H9 (cell line): Measurements from ENCODE around the gene KIAA1549. TPM values are rescaled to one million over a fixed set of nuclear protein-coding genes. Genes with fewer than 3 reads are reported as not detected.

Experiments used
- DNase-seq: peaks from one replicate; pipeline ENCODE4 v3.0.0-alpha.2; 2017
- H2AFZ ChIP-seq: one replicate; pipeline ENCODE4 v1.6.1; 2013; ENCODE audit warnings: mild to moderate bottlenecking, low read length, control low read depth, moderate library complexity
- H2AK5ac ChIP-seq: 2 replicates; pipeline ENCODE4 v1.6.1; 2013; ENCODE audit warnings: low read length, control low read depth, mixed read lengths; ENCODE audit not compliant: insufficient read length
- H2BK120ac ChIP-seq: one replicate; pipeline ENCODE4 v1.6.1; 2013; ENCODE audit warnings: low read depth, mild to moderate bottlenecking, low read length, control low read depth, inconsistent platforms; ENCODE audit not compliant: poor library complexity, severe bottlenecking
- H2BK12ac ChIP-seq: 2 replicates; pipeline ENCODE4 v1.6.1; 2013; ENCODE audit warnings: low read length, control low read depth, mixed read lengths, low read depth; ENCODE audit not compliant: insufficient read length
- H2BK15ac ChIP-seq: 2 replicates; pipeline ENCODE4 v1.6.1; 2013; ENCODE audit warnings: low read depth, low read length, control low read depth
- H2BK20ac ChIP-seq: one replicate; pipeline ENCODE4 v1.6.1; 2013; ENCODE audit warnings: low read depth, mild to moderate bottlenecking, low read length, control low read depth, inconsistent platforms; ENCODE audit not compliant: poor library complexity, severe bottlenecking
- H2BK5ac ChIP-seq: 2 replicates; pipeline ENCODE4 v1.6.1; 2013; ENCODE audit warnings: low read length, control low read depth, mixed read lengths; ENCODE audit not compliant: insufficient read length
- H3K14ac ChIP-seq: 2 replicates; pipeline ENCODE4 v1.6.1; 2013; ENCODE audit warnings: low read length, control low read depth; ENCODE audit not compliant: insufficient read depth
- H3K18ac ChIP-seq: 2 replicates; pipeline ENCODE4 v1.6.1; 2013; ENCODE audit warnings: low read depth, mild to moderate bottlenecking, mixed read lengths, low read length, control low read depth; ENCODE audit not compliant: insufficient read length
- H3K23ac ChIP-seq: 2 replicates; pipeline ENCODE4 v1.6.1; 2013; ENCODE audit warnings: low read length, control low read depth, mixed read lengths, low read depth; ENCODE audit not compliant: insufficient read length
- H3K23me2 ChIP-seq: 2 replicates; pipeline ENCODE4 v1.6.1; 2013; ENCODE audit warnings: low read depth, mild to moderate bottlenecking, mixed read lengths, low read length, control low read depth; ENCODE audit not compliant: insufficient read length, poor library complexity, severe bottlenecking
- H3K27ac ChIP-seq: 2 replicates; pipeline ENCODE4 v1.5.1; 2013; ENCODE audit warnings: low read length, control low read depth, mixed read lengths, low read depth; ENCODE audit not compliant: insufficient read length
- H3K27me3 ChIP-seq: 2 replicates; pipeline ENCODE4 v1.6.1; 2013; ENCODE audit warnings: low read length, control low read depth, inconsistent platforms; ENCODE audit not compliant: insufficient read depth
- H3K4ac ChIP-seq: 2 replicates; pipeline ENCODE4 v1.6.1; 2013; ENCODE audit warnings: low read depth, mild to moderate bottlenecking, control low read depth, inconsistent platforms, low read length, moderate library complexity
- H3K4me1 ChIP-seq: 2 replicates; pipeline ENCODE4 v1.6.1; 2013; ENCODE audit warnings: low read length, control low read depth, inconsistent platforms; ENCODE audit not compliant: insufficient read depth
- H3K4me2 ChIP-seq: 2 replicates; pipeline ENCODE4 v1.6.1; 2013; ENCODE audit warnings: low read length, control low read depth, mixed read lengths; ENCODE audit not compliant: insufficient read length, insufficient read depth
- H3K56ac ChIP-seq: 2 replicates; pipeline ENCODE4 v1.6.1; 2013; ENCODE audit warnings: low read depth, mild to moderate bottlenecking, mixed read lengths, low read length, control low read depth; ENCODE audit not compliant: insufficient read length
- H3K79me1 ChIP-seq: 2 replicates; pipeline ENCODE4 v1.6.1; 2013; ENCODE audit warnings: low read depth, mild to moderate bottlenecking, moderate library complexity, low read length, control low read depth, inconsistent platforms; ENCODE audit not compliant: insufficient read depth, poor library complexity, severe bottlenecking
- H3K79me2 ChIP-seq: 2 replicates; pipeline ENCODE4 v1.6.1; 2013; ENCODE audit warnings: low read length, control low read depth, inconsistent platforms; ENCODE audit not compliant: insufficient read depth
- H3K9ac ChIP-seq: 2 replicates; pipeline ENCODE4 v1.6.1; 2013; ENCODE audit warnings: low read length, control low read depth, mixed read lengths; ENCODE audit not compliant: insufficient read length; ENCODE audit errors: extremely low read depth
- H3K9me3 ChIP-seq: one replicate; pipeline ENCODE4 v1.6.1; 2013; ENCODE audit warnings: low read depth, low read length, inconsistent platforms; ENCODE audit not compliant: control insufficient read depth
- H3T11ph ChIP-seq: one replicate; pipeline ENCODE4 v1.6.1; 2013; ENCODE audit warnings: mild to moderate bottlenecking, low read length, control low read depth, inconsistent platforms
- H4K20me1 ChIP-seq: one replicate; pipeline ENCODE4 v1.6.1; 2013; ENCODE audit not compliant: control insufficient read depth, insufficient read length, insufficient read depth
- H4K5ac ChIP-seq: 2 replicates; pipeline ENCODE4 v1.6.1; 2013; ENCODE audit warnings: low read depth, mild to moderate bottlenecking, mixed read lengths, low read length, control low read depth; ENCODE audit not compliant: insufficient read length
- H4K8ac ChIP-seq: replicated peaks from 2 replicates; pipeline ENCODE4 v1.6.1; 2013; ENCODE audit warnings: low read length, control low read depth, mixed read lengths, low read depth; ENCODE audit not compliant: insufficient read length
- H4K91ac ChIP-seq: 2 replicates; pipeline ENCODE4 v1.6.1; 2013; ENCODE audit warnings: low read depth, mild to moderate bottlenecking, moderate library complexity, mixed read lengths, low read length, control low read depth; ENCODE audit not compliant: insufficient read length
- H3K27ac Mint-ChIP-seq, 3 experiments: 2 replicates in 2 of 3; 3 replicates in 1 of 3; pipeline ENCODE4 v1.8.0; 2020 to 2021; ENCODE audit warnings: mixed read lengths in 3 of 3, mild to moderate bottlenecking in 1 of 3, moderate library complexity in 1 of 3
- H3K27me3 Mint-ChIP-seq: 2 replicates; pipeline ENCODE4 v1.8.0; 2021; ENCODE audit warnings: low read depth, mild to moderate bottlenecking, moderate library complexity, mixed read lengths
- H3K36me3 Mint-ChIP-seq, 3 experiments: 2 replicates in 2 of 3; 3 replicates in 1 of 3; pipeline ENCODE4 v1.8.0; 2020 to 2021; ENCODE audit warnings: low read depth in 3 of 3, mixed read lengths in 3 of 3; ENCODE audit not compliant: insufficient read depth in 1 of 3
- H3K4me1 Mint-ChIP-seq, 2 experiments: 2 replicates each; pipeline ENCODE4 v1.8.0; 2020; ENCODE audit warnings: mixed read lengths in 2 of 2
- H3K4me3 Mint-ChIP-seq, 2 experiments: 2 replicates in 1 of 2; 3 replicates in 1 of 2; pipeline ENCODE4 v1.8.0; 2020 to 2021; ENCODE audit warnings: mild to moderate bottlenecking in 2 of 2, mixed read lengths in 2 of 2, moderate library complexity in 1 of 2
- H3K9me3 Mint-ChIP-seq, 2 experiments: 2 replicates in 1 of 2; 3 replicates in 1 of 2; pipeline ENCODE4 v1.8.0; 2020; ENCODE audit warnings: mild to moderate bottlenecking in 2 of 2, mixed read lengths in 2 of 2, moderate library complexity in 1 of 2
- CTCF ChIP-seq: fragments of 200-600 bp; sonication (generic); conservative IDR thresholded peaks from 3 replicates; pipeline ENCODE4 v1.8.0; 2021; ENCODE audit warnings: antibody characterized with exemption, mild to moderate bottlenecking
- WGBS: extraction: QIAGEN DNeasy Blood & Tissue Kit; methylation state at CpG from one replicate; pipeline ENCODE4 v1.1.7; 2013; ENCODE audit warnings: missing lambda C conversion rate, low lambda C conversion rate, mixed read lengths; ENCODE audit not compliant: insufficient read length; ENCODE audit errors: extremely low coverage; 5-methylcytosine and 5-hydroxymethylcytosine counted together
- total RNA-seq: library from RNA; stranded (reverse); gene quantifications from 2 replicates; pipeline ENCODE4 v1.2.1, GENCODE V29; 2021

Gene KIAA1549
- total RNA-seq, 1 experiment from 2014 or later = 11.9 TPM

GRCh38 chr7:138892812-138893211 lies 88.4 kb downstream of the KIAA1549 start:
- no peak overlapping the region for H3K56ac ChIP-seq
- Mint-ChIP-seq H3K36me3 (peaks cover 15 to 30% (median 30%) of the 10 kb centered on the region in 3 experiments; a peak in 6 of 7 replicates), H3K27me3 (no peaks in the 10 kb centered on the region), H3K4me3 (no peak overlapping the region), H3K4me1 (peaks cover 4 to 13% of the 10 kb centered on the region in 2 experiments), H3K27ac (peak overlapping the region in 1 of 3 experiments; percentile 62; a peak in 1 of 7 replicates), H3K9me3 (no peaks in the 10 kb centered on the region)
- DNase-seq = no peak
- H2BK15ac ChIP-seq = no peak overlapping the region
- H3K4ac ChIP-seq = no peak overlapping the region
- H3K4me2 ChIP-seq = no peak overlapping the region
- H2AK5ac ChIP-seq = no peak overlapping the region
- no peak overlapping the region for H3K9ac ChIP-seq
- H3K18ac ChIP-seq = no peak overlapping the region
- H3K23ac ChIP-seq = no peak overlapping the region
- H3K27me3 ChIP-seq = no peaks in the 10 kb centered on the region
- H4K20me1 ChIP-seq = no peaks in the 10 kb centered on the region
- no peak overlapping the region for H4K5ac ChIP-seq
- H3K4me1 ChIP-seq = no peaks in the 10 kb centered on the region
- H3T11ph ChIP-seq = no peak overlapping the region
- no peak for TF ChIP-seq CTCF
- no CpG with 5 or more reads among the region's 5 CpGs for WGBS
- H3K14ac ChIP-seq = no peak overlapping the region
- no peaks in the 10 kb centered on the region for H3K9me3 ChIP-seq
- H3K79me1 ChIP-seq = no peaks in the 10 kb centered on the region
- no peak overlapping the region for H2BK5ac ChIP-seq
- H4K91ac ChIP-seq = no peak overlapping the region
- no peak overlapping the region for H2BK120ac ChIP-seq
- no peak overlapping the region for H2AFZ ChIP-seq
- no peak overlapping the region for H3K27ac ChIP-seq
- H3K23me2 ChIP-seq = no peaks in the 10 kb centered on the region
- H3K79me2 ChIP-seq = no peaks in the 10 kb centered on the region
- no peak overlapping the region for H2BK12ac ChIP-seq
- H2BK20ac ChIP-seq = no peak overlapping the region
- H4K8ac ChIP-seq = no peak overlapping the region
